NB4 (cell line): ENCODE data around the gene RPTOR.

Source experiments
- DNase-seq: peaks from one replicate; pipeline ENCODE4 v3.0.0; 2010; ENCODE audit warnings: low read depth
- H3K4me3 ChIP-seq: one replicate; pipeline ENCODE4 v1.5.1; 2011; ENCODE audit warnings: mild to moderate bottlenecking, low read depth, low read length, moderate library complexity
- MYC ChIP-seq: IDR thresholded peaks from 2 replicates; pipeline ENCODE4 v1.6.1; 2011; ENCODE audit warnings: low read depth, low read length
- POLR2A ChIP-seq: IDR thresholded peaks from 2 replicates; pipeline ENCODE4 v1.6.1; 2011; ENCODE audit warnings: mild to moderate bottlenecking; ENCODE audit not compliant: insufficient read length; ENCODE audit errors: extremely low read depth
- TF ChIP-seq, protein P1 (sequence below): IDR thresholded peaks from 2 replicates; pipeline ENCODE4 v1.6.1; 2011; ENCODE audit warnings: low read depth, low read length
- TF ChIP-seq, protein P2 (sequence below): IDR thresholded peaks from one replicate; pipeline ENCODE4 v1.5.1; 2012; ENCODE audit warnings: low read depth, low read length

RPTOR gene

DNA sequence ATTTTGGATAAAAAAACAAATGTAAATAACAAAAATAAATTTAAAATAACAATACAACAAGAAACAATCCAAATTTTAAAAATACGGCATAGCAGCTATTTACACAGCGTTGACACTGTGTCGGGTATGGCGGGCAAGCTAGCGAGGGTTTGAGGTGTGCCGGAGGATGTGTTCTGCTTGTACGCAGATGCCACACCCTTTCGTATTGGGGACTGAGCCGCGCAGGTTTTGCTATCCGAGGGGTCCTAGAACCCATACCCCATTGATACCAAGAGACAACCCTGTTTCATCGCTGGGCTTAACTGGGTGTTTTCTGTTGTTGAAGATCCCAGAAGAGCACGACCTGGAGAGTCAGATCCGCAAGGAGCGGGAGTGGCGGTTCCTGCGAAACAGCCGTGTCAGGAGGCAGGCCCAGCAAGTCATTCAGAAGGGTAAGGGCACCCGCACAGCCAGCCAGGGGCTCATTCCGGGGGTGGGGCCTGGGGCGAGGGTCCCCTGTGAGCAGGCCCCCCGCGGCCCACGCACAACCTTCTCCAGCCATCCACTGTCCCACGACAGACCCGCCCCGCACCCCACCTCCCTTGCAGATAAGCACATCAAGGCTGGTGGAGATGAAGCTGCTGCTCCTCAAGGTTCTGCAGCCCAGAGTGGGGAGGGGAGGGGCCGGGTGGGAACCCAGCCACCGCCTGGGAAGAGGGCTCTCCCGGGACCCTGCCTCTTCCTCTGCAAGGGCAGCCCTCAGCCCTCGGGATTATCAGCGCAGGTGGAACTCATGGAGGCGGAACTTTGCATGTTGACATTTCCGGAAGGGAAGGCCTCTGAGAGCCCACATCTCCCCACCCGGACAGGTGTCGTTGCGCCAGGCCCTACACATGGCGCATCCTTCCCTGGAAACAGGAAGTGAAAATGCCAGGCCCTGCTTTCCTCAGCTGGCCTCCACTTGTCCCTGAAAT, 395.8 kb downstream of the RPTOR start:
- DNase-seq, result no peak
- TF ChIP-seq POLR2A, result no peak
- TF ChIP-seq, protein P1, sequence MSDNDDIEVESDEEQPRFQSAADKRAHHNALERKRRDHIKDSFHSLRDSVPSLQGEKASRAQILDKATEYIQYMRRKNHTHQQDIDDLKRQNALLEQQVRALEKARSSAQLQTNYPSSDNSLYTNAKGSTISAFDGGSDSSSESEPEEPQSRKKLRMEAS, result no peak
- TF ChIP-seq, protein P2, sequence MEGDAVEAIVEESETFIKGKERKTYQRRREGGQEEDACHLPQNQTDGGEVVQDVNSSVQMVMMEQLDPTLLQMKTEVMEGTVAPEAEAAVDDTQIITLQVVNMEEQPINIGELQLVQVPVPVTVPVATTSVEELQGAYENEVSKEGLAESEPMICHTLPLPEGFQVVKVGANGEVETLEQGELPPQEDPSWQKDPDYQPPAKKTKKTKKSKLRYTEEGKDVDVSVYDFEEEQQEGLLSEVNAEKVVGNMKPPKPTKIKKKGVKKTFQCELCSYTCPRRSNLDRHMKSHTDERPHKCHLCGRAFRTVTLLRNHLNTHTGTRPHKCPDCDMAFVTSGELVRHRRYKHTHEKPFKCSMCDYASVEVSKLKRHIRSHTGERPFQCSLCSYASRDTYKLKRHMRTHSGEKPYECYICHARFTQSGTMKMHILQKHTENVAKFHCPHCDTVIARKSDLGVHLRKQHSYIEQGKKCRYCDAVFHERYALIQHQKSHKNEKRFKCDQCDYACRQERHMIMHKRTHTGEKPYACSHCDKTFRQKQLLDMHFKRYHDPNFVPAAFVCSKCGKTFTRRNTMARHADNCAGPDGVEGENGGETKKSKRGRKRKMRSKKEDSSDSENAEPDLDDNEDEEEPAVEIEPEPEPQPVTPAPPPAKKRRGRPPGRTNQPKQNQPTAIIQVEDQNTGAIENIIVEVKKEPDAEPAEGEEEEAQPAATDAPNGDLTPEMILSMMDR, result no peak
- TF ChIP-seq MYC, result no peak

DNA sequence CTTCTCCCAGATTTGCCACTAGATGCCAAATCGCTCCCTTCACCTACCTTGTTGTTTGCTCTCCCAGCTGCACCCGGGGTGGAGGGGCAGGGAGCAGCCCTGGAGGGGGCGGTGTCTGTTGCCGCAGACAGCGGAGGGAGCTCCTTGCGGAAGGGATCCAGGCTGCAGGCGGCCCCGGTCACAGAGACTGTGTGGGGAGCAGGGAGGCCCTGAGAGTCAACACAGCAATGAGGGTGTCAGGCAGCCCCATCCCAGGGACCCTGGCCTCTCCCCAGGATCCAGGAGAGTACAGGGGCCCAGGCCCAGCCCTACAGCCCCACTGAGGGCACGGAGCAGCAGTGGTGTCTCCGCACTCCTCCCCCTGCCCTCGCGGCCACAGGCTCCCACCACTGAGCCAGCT, 396.5 kb downstream of the RPTOR start:
- no peak for DNase-seq
- TF ChIP-seq, protein P1, result no peak
- TF ChIP-seq, protein P2, result no peak
- no peak for TF ChIP-seq MYC
- TF ChIP-seq POLR2A, result no peak
- H3K4me3 ChIP-seq, result no peak overlapping the region

More for the DNA sequence above, 395.8 kb downstream of the RPTOR start:
- H3K4me3 ChIP-seq, result no peak overlapping the region

DNA sequence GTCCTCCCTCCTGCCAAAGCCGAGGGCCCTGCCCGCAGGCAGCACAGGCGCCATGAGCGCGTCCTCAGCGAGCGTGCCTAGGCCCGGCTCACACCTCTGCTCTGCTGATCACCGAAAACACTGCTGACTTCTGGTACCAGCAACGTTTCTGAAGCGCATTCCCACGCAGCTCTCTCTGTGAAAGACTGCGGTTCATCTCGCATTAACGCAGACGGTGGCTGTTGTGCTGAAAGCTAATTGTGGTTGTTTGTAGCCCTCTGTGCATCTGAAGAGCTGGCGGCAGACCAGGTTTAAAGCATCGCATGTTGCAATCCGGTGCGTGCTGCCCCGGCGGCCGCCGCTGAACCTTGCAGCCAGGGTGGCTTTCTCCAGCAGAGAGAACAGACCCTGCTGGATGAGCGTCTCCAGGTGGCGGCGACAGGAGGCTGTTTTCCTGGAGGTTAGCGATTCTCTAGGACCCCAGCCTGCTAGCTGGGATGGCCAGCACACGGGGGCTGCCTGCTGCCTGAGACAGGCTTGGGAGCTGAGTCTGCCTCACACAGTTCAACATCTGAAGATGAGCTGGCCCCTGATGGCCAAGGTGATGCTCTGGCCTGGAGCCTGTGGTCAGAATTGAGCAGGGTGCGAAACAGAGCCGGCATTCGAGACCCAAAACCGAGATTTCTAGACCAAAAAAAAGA, 397.2 kb downstream of the RPTOR start:
- TF ChIP-seq, protein P1, result no peak
- TF ChIP-seq MYC (no peak), POLR2A (no peak)
- TF ChIP-seq, protein P2, result no peak
- DNase-seq, result no peak
- H3K4me3 ChIP-seq, result no peak overlapping the region

DNA sequence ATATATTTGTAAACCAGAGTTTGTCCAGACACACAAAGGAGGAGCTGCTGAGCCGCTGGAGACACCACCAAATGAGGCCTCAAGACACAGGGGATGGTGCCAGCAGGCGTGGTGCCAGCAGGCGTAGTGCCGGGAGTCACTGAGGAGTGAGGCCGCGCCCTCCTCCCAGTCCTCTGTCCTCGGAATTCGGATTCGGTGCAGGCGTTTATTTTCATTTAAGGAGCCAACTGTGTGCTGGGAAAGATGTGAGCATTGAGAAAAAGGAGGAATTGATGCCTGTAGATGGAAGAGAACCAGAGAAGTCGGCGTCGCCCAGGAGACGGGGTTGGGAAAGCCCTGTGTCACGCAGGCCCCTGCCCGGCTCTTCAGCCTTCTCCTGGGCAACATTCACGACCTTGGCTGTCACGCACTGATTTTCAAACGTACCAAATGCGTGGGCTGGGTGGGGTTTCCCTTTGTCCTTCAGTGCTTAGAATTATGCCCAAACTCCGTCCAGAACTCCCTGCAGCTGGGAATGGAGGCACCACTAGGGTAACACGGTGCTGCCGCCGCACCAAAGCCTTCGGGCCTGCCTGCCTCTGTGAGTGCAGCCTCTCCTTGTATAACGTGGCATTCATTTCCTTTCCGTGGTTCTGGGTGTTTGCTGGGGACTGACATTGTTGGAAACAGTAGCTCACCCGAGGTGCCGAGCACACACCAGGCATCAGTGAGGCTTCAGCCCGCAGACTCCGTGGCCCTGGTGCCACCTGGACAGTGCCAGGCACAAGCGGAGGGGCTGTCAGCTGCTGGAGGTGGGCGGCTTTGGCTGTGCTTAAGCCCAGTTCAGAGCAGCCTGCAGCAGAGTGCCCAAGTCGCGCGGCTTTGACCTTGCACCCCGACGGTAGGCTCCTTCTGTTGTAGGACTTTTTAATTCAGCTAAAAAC, 398.0 kb downstream of the RPTOR start:
- no peak for DNase-seq
- TF ChIP-seq, protein P1, result no peak
- TF ChIP-seq, protein P2, result no peak
- TF ChIP-seq MYC (no peak), POLR2A (no peak)
- H3K4me3 ChIP-seq, result no peak overlapping the region

DNA sequence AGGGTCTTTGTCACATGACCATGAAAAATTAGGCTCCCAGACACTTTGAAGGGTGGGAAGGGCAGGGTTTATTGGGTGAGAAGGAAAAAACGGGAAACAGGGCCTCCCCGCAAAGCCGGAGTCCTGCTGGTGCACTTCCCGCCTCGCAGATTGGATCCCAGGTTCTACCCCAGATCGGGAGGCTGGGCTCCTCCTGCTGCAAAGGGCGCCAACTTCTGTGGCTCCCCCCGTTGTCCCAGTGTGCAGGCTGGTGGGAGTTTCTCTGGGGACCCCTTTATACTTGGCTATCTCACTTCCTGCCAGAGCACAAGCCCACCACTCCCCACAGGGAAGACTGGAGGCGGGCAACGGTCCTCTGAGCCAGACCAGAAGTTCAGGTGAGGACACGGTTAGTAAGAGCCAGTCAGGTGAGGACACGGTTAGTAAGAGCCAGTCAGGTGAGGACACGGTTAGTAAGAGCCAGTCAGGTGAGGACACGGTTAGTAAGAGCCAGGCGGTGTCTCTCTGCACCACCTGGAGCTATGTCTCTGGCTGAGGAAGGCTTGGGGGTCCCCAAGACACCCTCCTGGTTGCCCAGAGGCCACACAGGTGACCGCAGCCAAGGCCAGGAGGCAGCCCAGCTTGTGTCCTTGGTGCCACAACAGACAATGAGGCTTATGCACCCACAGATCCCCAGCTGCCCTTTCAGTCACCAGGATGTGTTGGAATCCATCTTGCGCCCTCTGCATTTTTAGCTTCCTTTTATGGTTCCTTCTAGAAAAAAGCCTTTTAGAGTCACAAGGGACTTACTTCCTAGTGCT, 398.9 kb downstream of the RPTOR start:
- no peak overlapping the region for H3K4me3 ChIP-seq
- no peak for DNase-seq
- TF ChIP-seq POLR2A, result no peak
- TF ChIP-seq, protein P2, result no peak
- TF ChIP-seq MYC, result no peak
- TF ChIP-seq, protein P1, result no peak
